ENCODE measurements around the gene HES3.

GRCh38 chr1:6253380-6253779 lies 9.4 kb downstream of the HES3 start:
- no peak for TF ChIP-seq CTCF (IDR thresholded peaks at IDR 0.05; ENCODE audit: low read depth, low read length, poor library complexity, severe bottlenecking)
- no peak for TF ChIP-seq EZH2phosphoT487 (IDR thresholded peaks at IDR 0.05; ENCODE audit: borderline replicate concordance, low read length)

Measured in DOHH2 (cell line).